GM20431 (cell line): Measurements from ENCODE around the gene NRDC.
"Not testable (repeated sequence)": the region's sequence is repeated elsewhere in the genome, so short reads cannot be mapped to it uniquely, and the experiment has no call there.

Experiments used
- in situ Hi-C: fragments of 300-500 bp; cut with MseI, MboI; formaldehyde crosslinking; loops from one replicate; pipeline ENCODE4 v1.15.0; 2020; ENCODE audit warnings: low sequenced_read_pairs; ENCODE audit not compliant: unreplicated experiment

Gene NRDC

GRCh38 chr1:51898090-51898734 lies 19.7 kb upstream of the NRDC start:
- in situ Hi-C loops: no loop called here

- in situ Hi-C loops: no loop called here
Measured at GRCh38 chr1:51897699-51898031, 19.1 kb upstream of the NRDC start.

GRCh38 chr1:51894748-51895147 lies 16.2 kb upstream of the NRDC start:
- in situ Hi-C loops: not testable (repeated sequence)

DNA sequence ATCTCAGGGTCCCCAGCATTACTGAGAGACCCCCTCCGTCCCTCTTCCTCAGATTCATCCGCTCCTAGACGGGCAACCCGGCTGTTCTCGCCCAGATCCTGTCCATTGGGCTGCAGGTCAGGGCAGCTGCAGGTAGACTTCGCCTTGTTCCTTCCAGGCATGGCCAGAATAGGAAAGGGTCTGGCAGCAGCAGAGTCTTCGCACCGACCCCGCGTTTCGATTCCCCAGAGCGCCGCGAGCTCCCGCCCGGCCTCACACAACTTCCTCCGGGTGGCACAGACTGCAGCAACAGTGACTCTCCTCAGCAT lies 265 bp downstream of the NRDC start:
- in situ Hi-C loops: no loop called here

GRCh38 chr1:51877434-51878307 lies 856 bp downstream of the NRDC start:
- in situ Hi-C loops: no loop called here

DNA sequence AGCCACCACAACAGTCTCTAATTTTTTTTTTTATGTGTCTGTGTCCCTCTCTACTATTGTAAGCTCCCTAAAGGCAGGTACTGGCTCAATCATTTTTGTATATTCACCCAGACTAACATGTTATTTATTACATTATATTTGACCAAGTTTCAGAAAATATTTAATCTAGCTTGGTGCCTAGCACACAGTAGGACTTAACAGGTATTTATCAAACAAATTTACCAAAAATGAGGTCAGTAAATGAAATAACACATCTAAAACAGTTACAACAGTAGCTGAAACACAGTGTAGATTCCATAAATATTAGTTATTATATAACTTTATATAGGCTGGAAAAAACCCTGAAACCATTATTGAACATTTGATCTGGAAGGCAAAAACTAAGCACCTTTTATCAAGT lies 2.7 kb downstream of the NRDC start:
- in situ Hi-C loops: no loop called here

DNA sequence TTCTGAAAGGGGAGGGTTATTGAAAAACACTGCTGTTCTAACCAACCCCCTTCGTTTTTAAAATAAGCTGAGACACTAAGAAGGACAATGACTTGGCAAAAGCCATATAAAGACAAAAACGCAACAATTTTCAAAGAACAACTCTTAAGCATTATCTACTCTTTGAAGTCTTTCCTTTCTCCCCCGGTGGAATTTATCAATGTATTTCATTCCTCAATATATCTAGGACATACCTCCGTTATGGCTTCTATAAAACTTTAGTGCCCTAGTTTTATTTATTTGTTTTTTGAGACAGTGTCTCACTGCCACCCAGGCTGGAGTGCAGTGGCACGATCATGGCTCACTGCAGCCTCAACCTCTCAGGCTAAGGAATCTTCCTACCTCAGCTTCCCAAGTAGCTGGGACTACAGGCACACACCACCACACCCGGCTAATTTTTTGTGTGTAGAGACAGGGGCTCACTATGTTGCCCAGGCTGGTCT lies 3.2 kb downstream of the NRDC start:
- in situ Hi-C loops: no loop called here

DNA sequence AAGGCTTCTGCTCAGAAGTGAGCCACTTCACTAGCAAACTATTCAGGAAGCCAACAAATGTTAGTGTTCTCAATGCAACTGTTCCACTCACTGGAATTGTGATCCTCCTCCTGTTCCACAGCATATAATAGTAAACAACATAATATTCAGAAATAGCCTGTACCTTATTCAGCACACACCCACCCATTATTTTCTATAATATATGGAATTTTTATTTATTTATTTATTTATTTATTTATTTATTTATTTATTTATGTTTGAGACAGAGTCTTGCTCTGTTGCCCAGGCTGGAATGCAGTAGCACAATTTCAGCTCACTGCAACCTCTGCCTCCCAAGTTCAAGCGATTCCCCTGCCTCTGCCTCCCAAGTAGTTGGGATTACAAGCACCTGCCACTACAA lies 5.3 kb downstream of the NRDC start:
- in situ Hi-C loops: not testable (repeated sequence)

GRCh38 chr1:51871351-51871975 lies 7.1 kb downstream of the NRDC start:
- in situ Hi-C loops: no loop called here

- in situ Hi-C loops: no loop called here
Measured at GRCh38 chr1:51870603-51871350, 7.8 kb downstream of the NRDC start.

DNA sequence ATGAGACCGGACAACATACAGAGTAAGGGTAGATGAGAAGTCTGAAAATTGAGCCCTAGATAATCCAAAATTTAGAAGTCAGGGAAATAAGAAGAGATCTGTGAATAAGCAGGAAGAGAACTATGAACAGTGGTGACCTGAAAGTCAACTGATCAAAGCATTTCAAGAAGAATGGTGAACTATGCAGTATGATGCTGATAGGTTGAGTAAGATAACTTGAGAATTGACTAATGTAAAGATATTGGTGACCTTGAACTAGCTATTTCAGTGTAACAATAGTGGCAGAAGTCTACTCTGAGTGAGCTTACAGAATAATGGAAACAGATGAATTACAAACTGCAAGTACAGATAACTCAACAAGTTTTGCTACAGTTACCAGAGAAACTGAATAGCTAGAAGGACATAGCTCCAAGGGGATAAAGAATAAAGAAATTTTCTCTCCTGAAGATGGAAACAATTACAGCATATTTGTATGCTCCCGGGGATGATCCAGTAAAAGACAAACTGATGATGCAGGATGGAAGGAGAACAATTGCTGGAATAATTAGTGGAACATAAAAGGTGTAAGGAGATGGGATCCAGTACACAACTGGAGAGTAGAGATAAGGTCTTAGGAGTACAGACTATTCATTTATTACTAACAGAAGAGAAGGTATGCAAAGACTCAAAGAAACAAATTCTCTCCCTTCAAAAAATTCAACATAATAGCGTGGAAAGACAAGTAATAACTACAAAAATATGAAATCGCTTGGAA lies 10.9 kb downstream of the NRDC start:
- in situ Hi-C loops: no loop called here

GRCh38 chr1:51863384-51863783 lies 15.1 kb downstream of the NRDC start:
- in situ Hi-C loops: no loop called here

- in situ Hi-C loops: no loop called here
Measured at GRCh38 chr1:51861669-51862068, 16.9 kb downstream of the NRDC start.

DNA sequence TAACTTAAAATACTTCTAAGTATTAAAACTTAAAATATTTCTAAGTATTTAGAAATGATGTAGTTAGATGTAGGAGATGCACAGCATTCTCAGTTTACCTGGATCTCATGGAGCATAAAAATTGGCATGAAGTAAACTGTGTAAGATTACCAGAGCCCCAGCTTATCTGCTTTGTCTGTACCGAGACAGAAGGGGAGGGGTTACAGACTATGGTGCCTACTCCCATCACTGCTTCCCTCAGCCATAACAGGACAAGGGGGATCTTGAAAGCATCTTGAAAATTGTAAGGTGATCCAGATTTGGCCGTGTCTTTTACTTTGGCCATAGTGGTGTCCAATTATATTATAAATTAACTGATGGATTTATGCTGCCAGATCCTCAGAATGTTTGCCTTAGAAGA lies 18.8 kb downstream of the NRDC start:
- in situ Hi-C loops: no loop called here

DNA sequence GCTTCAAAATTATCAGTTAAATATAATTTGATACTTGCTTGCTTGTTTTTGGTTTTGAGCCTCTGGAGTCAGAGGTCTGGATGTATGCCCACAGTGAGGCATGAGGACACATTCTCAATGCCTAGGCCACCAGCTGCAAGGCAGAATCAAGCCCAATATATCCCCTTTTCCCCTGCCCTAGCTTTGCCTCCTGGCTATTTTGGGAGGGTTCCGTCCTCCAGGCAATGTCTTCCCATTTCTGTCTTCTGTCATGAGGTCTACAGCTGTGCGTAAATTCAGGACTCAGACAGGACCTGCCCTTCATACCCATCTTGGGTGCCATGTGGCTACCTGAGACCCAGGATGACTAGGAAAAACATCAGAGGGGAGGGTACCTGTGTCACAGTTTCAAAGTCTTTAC lies 19.2 kb downstream of the NRDC start:
- in situ Hi-C loops: no loop called here

- in situ Hi-C loops: no loop called here
Measured at GRCh38 chr1:51858892-51859291, 19.6 kb downstream of the NRDC start.

GRCh38 chr1:51856745-51857144 lies 21.8 kb downstream of the NRDC start:
- in situ Hi-C loops: no loop called here

DNA sequence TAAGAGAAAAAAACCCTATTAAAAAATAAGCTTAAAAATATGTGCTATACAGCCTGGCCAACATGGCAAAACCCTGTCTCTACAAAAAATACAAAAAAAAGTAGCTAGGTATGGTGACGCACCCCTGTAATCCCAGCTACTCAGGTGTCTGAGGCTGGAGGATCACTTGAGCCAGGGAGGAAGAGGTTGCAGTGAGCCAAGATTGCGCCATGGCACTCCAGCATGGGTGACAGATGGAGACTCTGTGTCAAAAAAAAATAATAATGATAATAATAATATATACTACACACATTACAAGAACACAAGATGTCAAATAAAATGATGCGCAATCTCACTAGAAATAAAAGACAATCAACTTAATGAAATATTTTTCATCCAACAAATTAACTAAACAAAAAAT lies 22.9 kb downstream of the NRDC start:
- in situ Hi-C loops: no loop called here

DNA sequence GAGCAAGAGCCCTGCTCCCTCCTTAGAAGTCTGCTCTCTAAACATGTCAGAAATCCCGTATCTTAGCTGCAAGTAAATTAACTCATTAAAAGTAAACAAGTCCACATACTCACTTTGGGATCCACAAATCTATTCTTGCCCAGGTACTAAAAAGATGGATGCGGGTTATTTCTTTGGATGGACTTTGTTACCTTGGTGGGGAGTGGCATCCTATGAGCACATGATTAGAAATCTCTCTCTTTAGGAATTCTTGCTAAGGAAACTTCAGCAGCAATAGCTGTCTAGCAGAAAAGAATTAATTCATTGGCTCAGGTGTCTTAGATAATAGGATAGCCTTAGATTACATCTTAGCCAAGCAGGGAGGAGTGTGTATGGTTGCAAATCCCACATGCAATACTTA lies 25.2 kb downstream of the NRDC start:
- in situ Hi-C loops: no loop called here

GRCh38 chr1:51851882-51852396 lies 26.6 kb downstream of the NRDC start:
- in situ Hi-C loops: no loop called here
